GM21390 (cell line): ENCODE results near the gene OPTC.
"Not testable (repeated sequence)": the region's sequence is repeated elsewhere in the genome, so short reads cannot be mapped to it uniquely, and the experiment has no call there.

Experiments
- ATAC-seq: cut with Tn5 transposase; IDR thresholded peaks from one replicate; pipeline ENCODE4 v1.9.1; 2021; ENCODE audit not compliant: unreplicated experiment

Gene OPTC

GRCh38 chr1:203513585-203514031 is 19.7 kb downstream of the OPTC start:
- ATAC-seq: no peak

GRCh38 chr1:203516184-203516583 is 22.2 kb downstream of the OPTC start:
- no peak for ATAC-seq

- ATAC-seq: no peak
Measured at GRCh38 chr1:203516906-203517305, 23.0 kb downstream of the OPTC start.

- no peak for ATAC-seq
Measured at GRCh38 chr1:203517426-203518110, 23.6 kb downstream of the OPTC start.

GRCh38 chr1:203518139-203518538 is 24.2 kb downstream of the OPTC start:
- not testable (repeated sequence) for ATAC-seq

- ATAC-seq: no peak
Measured at GRCh38 chr1:203518541-203518940, 24.6 kb downstream of the OPTC start.

GRCh38 chr1:203519053-203519840 is 25.3 kb downstream of the OPTC start:
- ATAC-seq: no peak

- no peak for ATAC-seq
Measured at GRCh38 chr1:203519896-203520295, 25.9 kb downstream of the OPTC start.

GRCh38 chr1:203520315-203520714 is 26.4 kb downstream of the OPTC start:
- no peak for ATAC-seq

GRCh38 chr1:203521074-203521794 is 27.3 kb downstream of the OPTC start:
- ATAC-seq: no peak

GRCh38 chr1:203521812-203522211 is 27.9 kb downstream of the OPTC start:
- no peak for ATAC-seq

GRCh38 chr1:203522237-203522636 is 28.3 kb downstream of the OPTC start:
- no peak for ATAC-seq

- no peak for ATAC-seq
Measured at GRCh38 chr1:203523667-203524066, 29.7 kb downstream of the OPTC start.

GRCh38 chr1:203524152-203524551 is 30.2 kb downstream of the OPTC start:
- no peak for ATAC-seq

- ATAC-seq: no peak
Measured at GRCh38 chr1:203524824-203525223, 30.9 kb downstream of the OPTC start.

GRCh38 chr1:203525685-203526084 is 31.7 kb downstream of the OPTC start:
- ATAC-seq: no peak

GRCh38 chr1:203526130-203526529 is 32.2 kb downstream of the OPTC start:
- no peak for ATAC-seq

GRCh38 chr1:203526572-203526971 is 32.6 kb downstream of the OPTC start:
- no peak for ATAC-seq

GRCh38 chr1:203527013-203527412 is 33.1 kb downstream of the OPTC start:
- ATAC-seq: no peak

GRCh38 chr1:203528063-203528462 is 34.1 kb downstream of the OPTC start:
- no peak for ATAC-seq

- no peak for ATAC-seq
Measured at GRCh38 chr1:203528976-203529835, 35.3 kb downstream of the OPTC start.
